Measurements from ENCODE around the gene TEKTIP1. TPM values are rescaled to one million over a fixed set of nuclear protein-coding genes. Genes with fewer than 3 reads are reported as not detected.
A peak's percentile ranks its signal among the peaks of the same experiment; 100 is the strongest.

TEKTIP1 gene
- total and polyA plus RNA-seq, 10 of the 15 experiments (the other 5 are each of a cell fraction or from before 2014, with no cell fraction given): 0.18 to 2.6 (median 0.60) TPM; not detected in 5

DNA sequence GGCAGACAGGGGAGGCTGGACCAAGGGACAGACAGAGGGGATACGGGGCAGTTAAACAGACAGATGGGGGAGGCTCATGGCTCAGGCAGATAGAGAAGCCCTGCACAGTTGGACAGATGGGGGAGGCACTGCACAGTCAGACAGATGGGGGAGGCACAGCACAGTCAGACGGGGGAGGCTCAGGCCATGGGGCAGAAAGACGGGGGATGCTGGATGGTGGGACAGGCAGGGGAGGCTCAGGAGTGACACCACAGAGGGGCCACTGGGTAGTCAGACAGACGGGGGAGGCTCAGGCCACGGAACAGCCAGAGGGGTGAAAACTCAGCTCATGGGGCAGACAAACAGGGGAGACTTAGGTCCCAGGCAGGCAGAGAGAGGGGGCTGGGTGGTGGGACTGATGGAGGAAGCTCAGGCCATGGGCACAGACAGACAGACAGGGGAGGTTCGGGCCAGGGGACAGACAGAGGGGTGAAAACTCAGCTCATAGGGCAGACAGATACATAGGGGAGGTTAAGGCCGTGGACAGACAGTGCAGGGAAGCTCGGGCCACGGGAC, 17.5 kb downstream of the TEKTIP1 start:
- FAIRE-seq: peak; percentile 23
- no peak; the same call in 2 of the 3 replicates for ATAC-seq
- CTCF ChIA-PET: interaction anchor here (0.6 to 3.4 kb wide), 4 partner anchors 11 to 164 kb away, joined by 3 to 20 read pairs (median 4); no protein-coding TSS in a partner anchor
- RAD21 ChIA-PET (ENCODE audit: unreplicated experiment): interaction anchor here (0.9 to 1.2 kb wide), 3 partner anchors 11 to 71 kb away, joined by 3 to 4 read pairs (median 4); partner anchors contain the start of gene CACTIN
- TF ChIP-seq HDGF (IDR thresholded peaks at IDR 0.05) (peak; percentile 72; the same call in 1 of the 2 replicates), CBX5 (IDR thresholded peaks at IDR 0.05; ENCODE audit: low read depth) (no peak)
- TF ChIP-seq, protein P1, sequence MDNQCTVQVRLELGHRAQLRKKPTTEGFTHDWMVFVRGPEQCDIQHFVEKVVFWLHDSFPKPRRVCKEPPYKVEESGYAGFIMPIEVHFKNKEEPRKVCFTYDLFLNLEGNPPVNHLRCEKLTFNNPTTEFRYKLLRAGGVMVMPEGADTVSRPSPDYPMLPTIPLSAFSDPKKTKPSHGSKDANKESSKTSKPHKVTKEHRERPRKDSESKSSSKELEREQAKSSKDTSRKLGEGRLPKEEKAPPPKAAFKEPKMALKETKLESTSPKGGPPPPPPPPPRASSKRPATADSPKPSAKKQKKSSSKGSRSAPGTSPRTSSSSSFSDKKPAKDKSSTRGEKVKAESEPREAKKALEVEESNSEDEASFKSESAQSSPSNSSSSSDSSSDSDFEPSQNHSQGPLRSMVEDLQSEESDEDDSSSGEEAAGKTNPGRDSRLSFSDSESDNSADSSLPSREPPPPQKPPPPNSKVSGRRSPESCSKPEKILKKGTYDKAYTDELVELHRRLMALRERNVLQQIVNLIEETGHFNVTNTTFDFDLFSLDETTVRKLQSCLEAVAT (IDR thresholded peaks at IDR 0.05): 0 out of 2 replicates have a peak, but pooled peaks have one; percentile 20
- in situ Hi-C loops (cut with MboI): no loop called here
- SMC1A ChIA-PET (ENCODE audit: uncharacterized antibody, unreplicated experiment): interaction anchor here (0.7 kb wide), 1 partner anchor 56 kb away, joined by 3 read pairs; the partner anchor contains the start of gene DOHH
- no peaks in the 10 kb centered on the region for H3K27me3 ChIP-seq (replicated peaks in 1 of 2; ENCODE audit: control insufficient read depth in 2 of 2, insufficient read depth in 2 of 2, low read length in 1 of 2)
- peak overlapping the region; percentile 94 for H3K4me3 ChIP-seq
- H3K9me3 ChIP-seq (replicated peaks; ENCODE audit: control insufficient read depth, insufficient read depth, low read length): no peaks in the 10 kb centered on the region
- peak overlapping the region; percentile 75 for H3K4me2 ChIP-seq (ENCODE audit: control insufficient read depth, insufficient read depth)
- H3K9ac ChIP-seq (ENCODE audit: control insufficient read depth, insufficient read depth, low read length): peak overlapping the region; percentile 50
- no peak for DNase-seq (ENCODE audit: low read depth, low spot score)
- H4K20me1 ChIP-seq (ENCODE audit: control insufficient read depth, insufficient read depth): no peaks in the 10 kb centered on the region
- H3K79me2 ChIP-seq (ENCODE audit: control insufficient read depth, insufficient read depth, low read length): peaks cover 37% of the 10 kb centered on the region
- H3K27ac ChIP-seq (ENCODE audit: control insufficient read depth, insufficient read depth): peak overlapping the region; percentile 21
- no TSS peak for BruUV-seq (replicated peaks)
- H3K4me1 ChIP-seq (ENCODE audit: control insufficient read depth, insufficient read depth, low read length): peaks cover 28% of the 10 kb centered on the region
- 17% methylated on average over 9 of the region's 9 CpGs for WGBS (ENCODE audit: insufficient coverage, insufficient replicate concordance, low lambda C conversion rate, missing lambda C conversion rate)
- no peak overlapping the region for H2AFZ ChIP-seq (ENCODE audit: control insufficient read depth, low read depth, low read length)
- no peaks in the 10 kb centered on the region for H3K36me3 ChIP-seq (ENCODE audit: control insufficient read depth in 2 of 2, insufficient read depth in 2 of 2, low read length in 1 of 2)
- POLR2A ChIA-PET: interaction anchor here (0.5 to 1.2 kb wide), 6 partner anchors 8 to 857 kb away, joined by 3 to 6 read pairs (median 4); partner anchors contain the start of gene HMG20B
- intact Hi-C loops (cut with micrococcal nuclease; ENCODE audit: unreplicated experiment): loop anchor here (5.0 kb wide), 1 partner anchor 71 kb away; the partner anchor contains the start of gene CACTIN
